ENCODE data around the gene PDIA2.

DNA sequence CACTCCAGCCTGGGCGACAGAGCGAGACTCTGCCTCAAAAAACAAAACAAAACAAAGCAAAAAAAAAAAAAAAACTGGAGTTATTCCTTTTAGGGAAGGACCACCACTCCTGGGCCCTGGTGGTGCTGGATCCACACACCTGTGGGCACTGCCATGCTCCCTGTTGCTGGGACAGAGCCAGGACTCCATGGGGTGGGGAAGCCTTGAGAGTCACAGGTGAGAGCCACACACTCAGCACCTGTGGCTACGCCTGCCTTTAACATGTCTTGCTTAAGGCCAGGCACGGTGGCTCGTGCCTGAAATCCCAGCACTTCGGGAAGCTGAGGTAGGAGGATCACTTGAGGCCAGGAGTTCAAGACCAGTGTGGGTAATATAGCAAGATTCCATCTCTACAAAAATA is 18.3 kb downstream of the PDIA2 start:
- TF ChIP-seq POLR2AphosphoS5 (IDR thresholded peaks at IDR 0.05; ENCODE audit: low read depth) (no peak), GABPA (IDR thresholded peaks at IDR 0.05; ENCODE audit: low read depth) (no peak), REST (IDR thresholded peaks at IDR 0.05; ENCODE audit: insufficient replicate concordance, low read depth) (no peak), SPI1 (IDR thresholded peaks at IDR 0.05; ENCODE audit: borderline replicate concordance, low read depth) (no peak)
- TF ChIP-seq, protein P1, sequence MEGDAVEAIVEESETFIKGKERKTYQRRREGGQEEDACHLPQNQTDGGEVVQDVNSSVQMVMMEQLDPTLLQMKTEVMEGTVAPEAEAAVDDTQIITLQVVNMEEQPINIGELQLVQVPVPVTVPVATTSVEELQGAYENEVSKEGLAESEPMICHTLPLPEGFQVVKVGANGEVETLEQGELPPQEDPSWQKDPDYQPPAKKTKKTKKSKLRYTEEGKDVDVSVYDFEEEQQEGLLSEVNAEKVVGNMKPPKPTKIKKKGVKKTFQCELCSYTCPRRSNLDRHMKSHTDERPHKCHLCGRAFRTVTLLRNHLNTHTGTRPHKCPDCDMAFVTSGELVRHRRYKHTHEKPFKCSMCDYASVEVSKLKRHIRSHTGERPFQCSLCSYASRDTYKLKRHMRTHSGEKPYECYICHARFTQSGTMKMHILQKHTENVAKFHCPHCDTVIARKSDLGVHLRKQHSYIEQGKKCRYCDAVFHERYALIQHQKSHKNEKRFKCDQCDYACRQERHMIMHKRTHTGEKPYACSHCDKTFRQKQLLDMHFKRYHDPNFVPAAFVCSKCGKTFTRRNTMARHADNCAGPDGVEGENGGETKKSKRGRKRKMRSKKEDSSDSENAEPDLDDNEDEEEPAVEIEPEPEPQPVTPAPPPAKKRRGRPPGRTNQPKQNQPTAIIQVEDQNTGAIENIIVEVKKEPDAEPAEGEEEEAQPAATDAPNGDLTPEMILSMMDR (IDR thresholded peaks at IDR 0.05; ENCODE audit: insufficient read depth, low read length), result no peak

Data from HL-60 (cell line).